Mesendoderm (in vitro differentiated cells): ENCODE data around the gene TAS2R41.
"Not testable (repeated sequence)": the region's sequence is repeated elsewhere in the genome, so short reads cannot be mapped to it uniquely, and the experiment has no call there.

Source experiments
- DNase-seq: peaks from one replicate; pipeline ENCODE4 v3.0.0; 2013
- H2AK5ac ChIP-seq: 2 replicates; pipeline ENCODE4 v1.6.1; 2013; ENCODE audit warnings: low read length, inconsistent platforms
- H2BK120ac ChIP-seq: 2 replicates; pipeline ENCODE4 v1.6.1; 2013; ENCODE audit warnings: low read depth, mild to moderate bottlenecking, low read length, moderate library complexity, mixed read lengths
- H2BK15ac ChIP-seq: replicated peaks from 2 replicates; pipeline ENCODE4 v1.6.1; 2013; ENCODE audit warnings: low read depth, mild to moderate bottlenecking, moderate library complexity
- H2BK5ac ChIP-seq: 2 replicates; pipeline ENCODE4 v1.6.1; 2013; ENCODE audit warnings: low read length, inconsistent platforms
- H3K18ac ChIP-seq: 2 replicates; pipeline ENCODE4 v1.6.1; 2013; ENCODE audit warnings: mild to moderate bottlenecking, low read length, mixed read lengths
- H3K23ac ChIP-seq: one replicate; pipeline ENCODE4 v1.6.1; 2013; ENCODE audit warnings: low read length
- H3K27ac ChIP-seq: 2 replicates; pipeline ENCODE4 v1.5.1; 2013; ENCODE audit warnings: low read depth, mild to moderate bottlenecking, inconsistent platforms, low read length, moderate library complexity
- H3K27me3 ChIP-seq: 2 replicates; pipeline ENCODE4 v1.6.1; 2013; ENCODE audit warnings: low read length, control low read depth, mild to moderate bottlenecking, inconsistent platforms; ENCODE audit not compliant: insufficient read depth, poor library complexity
- H3K36me3 ChIP-seq: 2 replicates; pipeline ENCODE4 v1.6.1; 2013; ENCODE audit warnings: low read length, inconsistent platforms; ENCODE audit not compliant: control insufficient read depth, insufficient read depth
- H3K4ac ChIP-seq: one replicate; pipeline ENCODE4 v1.6.1; 2013; ENCODE audit warnings: low read depth, mild to moderate bottlenecking, low read length, moderate library complexity
- H3K4me1 ChIP-seq: 2 replicates; pipeline ENCODE4 v1.6.1; 2013; ENCODE audit warnings: low read depth, low read length, inconsistent platforms; ENCODE audit not compliant: control insufficient read depth
- H3K4me2 ChIP-seq: 2 replicates; pipeline ENCODE4 v1.6.1; 2013; ENCODE audit warnings: low read length
- H3K4me3 ChIP-seq: 2 replicates; pipeline ENCODE4 v1.5.1; 2013; ENCODE audit warnings: mild to moderate bottlenecking, low read length
- H3K56ac ChIP-seq: one replicate; pipeline ENCODE4 v1.6.1; 2013; ENCODE audit warnings: low read length
- H3K79me1 ChIP-seq: 2 replicates; pipeline ENCODE4 v1.6.1; 2013; ENCODE audit warnings: low read length, inconsistent platforms
- H3K79me2 ChIP-seq: 2 replicates; pipeline ENCODE4 v1.6.1; 2013; ENCODE audit warnings: mild to moderate bottlenecking, low read length; ENCODE audit not compliant: control insufficient read depth, insufficient read depth
- H3K9ac ChIP-seq: 2 replicates; pipeline ENCODE4 v1.6.1; 2013; ENCODE audit warnings: low read length, inconsistent platforms
- H4K5ac ChIP-seq: one replicate; pipeline ENCODE4 v1.6.1; 2013; ENCODE audit warnings: low read length
- H4K8ac ChIP-seq: one replicate; pipeline ENCODE4 v1.6.1; 2013; ENCODE audit warnings: low read depth, mild to moderate bottlenecking, control low read depth, low read length, moderate library complexity
- WGBS: extraction: QIAGEN DNeasy Blood & Tissue Kit; methylation state at CpG from one replicate; pipeline ENCODE4 v1.1.7; 2013; ENCODE audit warnings: low lambda C conversion rate, missing lambda C conversion rate; ENCODE audit not compliant: insufficient coverage; ENCODE audit errors: extremely low coverage; 5-methylcytosine and 5-hydroxymethylcytosine counted together

Gene TAS2R41

DNA sequence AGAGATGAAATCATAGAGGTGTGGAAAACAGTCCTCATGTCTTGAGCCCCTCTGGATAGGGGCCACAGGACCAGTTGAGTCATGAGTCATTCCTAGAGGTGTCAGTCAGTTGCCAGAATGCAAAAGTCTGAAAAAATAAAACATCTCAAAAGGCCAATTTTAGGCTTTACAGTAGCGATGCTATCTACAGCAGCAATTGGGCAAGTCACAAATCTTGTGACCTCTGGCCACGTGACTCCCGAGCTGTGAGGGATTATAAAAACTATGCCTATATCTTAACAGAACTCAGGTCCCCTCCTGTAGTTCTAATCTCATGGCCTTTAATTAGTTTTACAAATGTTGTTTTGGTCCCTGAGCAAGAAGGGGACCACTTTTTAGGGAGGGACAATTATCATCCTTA lies 15.6 kb upstream of the TAS2R41 start:
- Histone ChIP-seq H3K79me2 (no peaks in the 10 kb centered on the region), H2BK120ac (no peak overlapping the region), H2BK5ac (no peak overlapping the region), H3K27me3 (no peaks in the 10 kb centered on the region), H3K9ac (no peak overlapping the region), H3K79me1 (no peaks in the 10 kb centered on the region), H3K23ac (no peak overlapping the region), H4K5ac (no peak overlapping the region), H3K4me3 (no peak overlapping the region), H2BK15ac (no peak overlapping the region), H3K56ac (no peak overlapping the region), H3K36me3 (no peaks in the 10 kb centered on the region), H4K8ac (no peak overlapping the region), H3K4me2 (no peak overlapping the region), H2AK5ac (no peak overlapping the region), H3K4ac (no peak overlapping the region), H3K18ac (no peak overlapping the region), H3K4me1 (no peaks in the 10 kb centered on the region), H3K27ac (no peak overlapping the region)
- no peak for DNase-seq
- WGBS: no CpG with 5 or more reads among the region's 3 CpGs

DNA sequence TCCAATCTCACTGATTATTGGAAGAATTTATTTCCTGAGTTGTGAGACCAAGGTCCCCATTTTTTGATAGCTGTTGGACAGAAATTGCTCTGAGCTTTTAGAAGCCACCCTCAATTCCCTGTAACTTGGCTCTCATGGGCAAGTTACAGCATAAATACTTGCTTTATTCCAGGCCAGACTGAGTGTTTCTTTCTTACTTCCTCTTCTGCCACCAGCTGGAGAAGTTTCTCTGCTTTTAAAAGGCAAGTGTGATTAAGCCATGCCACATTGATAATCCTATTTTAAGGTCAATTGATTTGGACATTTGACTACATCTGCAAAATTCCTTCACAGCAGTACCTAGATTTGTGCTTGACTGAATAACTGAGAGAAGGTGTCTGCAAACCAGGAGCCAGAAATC lies 14.1 kb upstream of the TAS2R41 start:
- no peak overlapping the region for H2BK15ac ChIP-seq
- no peak overlapping the region for H3K4ac ChIP-seq
- no peak overlapping the region for H3K27ac ChIP-seq
- no peak overlapping the region for H2BK120ac ChIP-seq
- no peak overlapping the region for H2AK5ac ChIP-seq
- H3K9ac ChIP-seq: no peak overlapping the region
- no peak overlapping the region for H2BK5ac ChIP-seq
- no peak for DNase-seq
- H3K4me1 ChIP-seq: no peaks in the 10 kb centered on the region
- no peak overlapping the region for H3K56ac ChIP-seq
- H3K18ac ChIP-seq: no peak overlapping the region
- H4K8ac ChIP-seq: no peak overlapping the region
- no peaks in the 10 kb centered on the region for H3K27me3 ChIP-seq
- no peaks in the 10 kb centered on the region for H3K36me3 ChIP-seq
- no peaks in the 10 kb centered on the region for H3K79me2 ChIP-seq
- H3K4me3 ChIP-seq: no peak overlapping the region
- no peak overlapping the region for H3K23ac ChIP-seq
- H3K79me1 ChIP-seq: no peaks in the 10 kb centered on the region
- H3K4me2 ChIP-seq: no peak overlapping the region
- no peak overlapping the region for H4K5ac ChIP-seq

- Histone ChIP-seq H3K56ac (no peak overlapping the region), H3K23ac (no peak overlapping the region), H2BK120ac (no peak overlapping the region), H3K27ac (no peak overlapping the region), H3K9ac (no peak overlapping the region), H3K79me2 (no peaks in the 10 kb centered on the region), H3K4me2 (no peak overlapping the region), H4K8ac (no peak overlapping the region), H2BK15ac (no peak overlapping the region), H2AK5ac (no peak overlapping the region), H3K4me3 (no peak overlapping the region), H3K36me3 (no peaks in the 10 kb centered on the region), H3K4me1 (no peaks in the 10 kb centered on the region), H3K4ac (no peak overlapping the region), H3K27me3 (no peaks in the 10 kb centered on the region), H3K18ac (no peak overlapping the region), H2BK5ac (no peak overlapping the region), H3K79me1 (no peaks in the 10 kb centered on the region), H4K5ac (no peak overlapping the region)
- no peak for DNase-seq
- no CpG with 5 or more reads among the region's 1 CpG for WGBS
These were observed 13.7 kb upstream of the TAS2R41 start for GRCh38 chr7:143463957-143464356.

DNA sequence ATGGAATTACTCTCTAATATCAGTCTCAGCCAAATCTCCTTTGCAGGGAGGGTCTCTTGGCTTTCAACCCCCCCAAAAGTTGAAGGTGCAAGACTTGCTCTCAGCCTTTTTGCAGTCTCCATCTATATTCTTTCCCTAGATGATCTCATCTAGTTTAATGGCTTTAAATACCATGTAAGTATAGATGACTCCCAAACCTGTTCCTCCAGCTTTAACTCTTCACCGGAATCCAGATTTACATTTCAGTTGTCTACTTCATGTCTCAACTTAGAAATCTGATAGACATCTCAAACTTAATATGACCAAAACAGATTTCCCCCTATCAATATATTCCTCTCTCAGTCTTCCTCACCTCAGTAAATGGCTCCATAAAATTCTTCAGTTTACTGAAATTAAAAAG lies 9.9 kb upstream of the TAS2R41 start:
- Histone ChIP-seq H2AK5ac (no peak overlapping the region), H2BK5ac (no peak overlapping the region), H3K79me1 (no peaks in the 10 kb centered on the region), H3K4me2 (no peak overlapping the region), H3K4ac (no peak overlapping the region), H3K27ac (no peak overlapping the region), H3K9ac (no peak overlapping the region), H3K56ac (no peak overlapping the region), H3K18ac (no peak overlapping the region), H3K4me1 (no peaks in the 10 kb centered on the region), H4K8ac (no peak overlapping the region), H3K23ac (no peak overlapping the region), H3K4me3 (no peak overlapping the region), H3K79me2 (no peaks in the 10 kb centered on the region), H2BK15ac (no peak overlapping the region), H3K27me3 (no peaks in the 10 kb centered on the region), H2BK120ac (no peak overlapping the region), H4K5ac (no peak overlapping the region), H3K36me3 (no peaks in the 10 kb centered on the region)
- no CpG with 5 or more reads among the region's 1 CpG for WGBS
- DNase-seq: no peak

DNA sequence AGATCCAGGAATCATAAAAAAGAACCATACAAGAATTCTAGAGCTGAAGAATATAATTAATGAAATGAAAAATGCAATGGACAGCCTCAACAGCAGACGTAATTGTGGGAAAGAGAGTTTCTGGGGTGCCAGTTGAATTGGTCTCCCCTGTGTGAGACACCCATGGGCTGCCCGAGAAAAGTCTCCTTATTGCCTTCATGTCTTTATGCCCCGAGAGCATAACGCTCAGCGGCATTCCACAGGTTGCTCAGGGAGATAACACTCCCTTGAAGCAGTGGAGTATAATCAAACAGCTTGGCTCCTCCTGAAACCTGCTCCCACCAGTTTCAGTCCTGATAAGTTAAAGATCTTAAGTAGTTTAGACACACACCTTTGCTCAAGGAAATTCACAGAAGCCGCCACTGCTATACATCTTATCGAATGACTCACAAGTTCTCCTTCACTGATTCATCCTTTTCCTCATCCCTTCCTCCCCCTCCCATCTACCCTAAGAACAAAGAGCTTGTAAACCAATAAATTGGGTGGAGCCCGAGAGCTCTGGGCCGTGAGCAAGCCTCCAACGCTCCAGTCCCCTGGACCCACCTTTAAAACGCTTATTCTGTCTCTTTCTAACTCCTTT lies 5.5 kb upstream of the TAS2R41 start:
- H2BK120ac ChIP-seq, H2BK15ac ChIP-seq, H2AK5ac ChIP-seq, H3K4ac ChIP-seq, H3K9ac ChIP-seq, H3K27me3 ChIP-seq, H3K4me3 ChIP-seq, H3K4me2 ChIP-seq, H3K27ac ChIP-seq, H3K23ac ChIP-seq, H3K79me1 ChIP-seq, H3K56ac ChIP-seq, H4K8ac ChIP-seq, H3K79me2 ChIP-seq, H3K4me1 ChIP-seq, H2BK5ac ChIP-seq, H3K36me3 ChIP-seq, H3K18ac ChIP-seq, H4K5ac ChIP-seq: not testable (repeated sequence)
- WGBS: no CpG with 5 or more reads among the region's 11 CpGs
- DNase-seq: peak; percentile 70

- H3K4me2 ChIP-seq: no peak overlapping the region
- H3K56ac ChIP-seq: no peak overlapping the region
- H2BK5ac ChIP-seq: no peak overlapping the region
- H3K4me1 ChIP-seq: no peaks in the 10 kb centered on the region
- no peak overlapping the region for H2BK15ac ChIP-seq
- no peak overlapping the region for H4K8ac ChIP-seq
- H3K4me3 ChIP-seq: no peak overlapping the region
- no peak overlapping the region for H3K9ac ChIP-seq
- H3K27me3 ChIP-seq: no peaks in the 10 kb centered on the region
- no peak overlapping the region for H2AK5ac ChIP-seq
- H3K79me1 ChIP-seq: no peaks in the 10 kb centered on the region
- WGBS: no CpG with 5 or more reads among the region's 10 CpGs
- H3K27ac ChIP-seq: no peak overlapping the region
- H2BK120ac ChIP-seq: no peak overlapping the region
- H3K4ac ChIP-seq: no peak overlapping the region
- no peaks in the 10 kb centered on the region for H3K36me3 ChIP-seq
- no peak overlapping the region for H3K23ac ChIP-seq
- no peak overlapping the region for H4K5ac ChIP-seq
- DNase-seq: no peak
- no peaks in the 10 kb centered on the region for H3K79me2 ChIP-seq
- H3K18ac ChIP-seq: no peak overlapping the region
These were observed 1.5 kb downstream of the TAS2R41 start for GRCh38 chr7:143479055-143479766.
